HEK293T (cell line): ENCODE data around the gene CCSER1.

Experiments
- ARNT ChIP-seq: fragments of 450-650 bp; IDR thresholded peaks from 2 replicates; pipeline ENCODE4 v1.6.1; 2017; ENCODE audit warnings: mild to moderate bottlenecking
- BHLHE40 ChIP-seq: fragments of 450-650 bp; IDR thresholded peaks from 2 replicates; pipeline ENCODE4 v1.6.1; 2016; ENCODE audit warnings: mild to moderate bottlenecking, moderate library complexity, borderline replicate concordance
- CTBP1 ChIP-seq: fragments of 450-650 bp; IDR thresholded peaks from 2 replicates; pipeline ENCODE4 v1.6.1; 2016; ENCODE audit warnings: borderline replicate concordance
- ELF4 ChIP-seq: fragments of 450-650 bp; IDR thresholded peaks from 2 replicates; pipeline ENCODE4 v1.6.1; 2017; ENCODE audit warnings: antibody characterized with exemption
- FOXA1 ChIP-seq: fragments of 450-650 bp; IDR thresholded peaks from 2 replicates; pipeline ENCODE4 v1.6.1; 2016; ENCODE audit warnings: mild to moderate bottlenecking
- FOXK2 ChIP-seq: fragments of 450-650 bp; IDR thresholded peaks from 2 replicates; pipeline ENCODE4 v1.6.1; 2016; ENCODE audit warnings: mild to moderate bottlenecking
- FOXM1 ChIP-seq: fragments of 450-650 bp; IDR thresholded peaks from 2 replicates; pipeline ENCODE4 v1.6.1; 2017; ENCODE audit warnings: mild to moderate bottlenecking, borderline replicate concordance
- LEF1 ChIP-seq: fragments of 450-650 bp; IDR thresholded peaks from 2 replicates; pipeline ENCODE4 v1.6.1; 2017; ENCODE audit warnings: mild to moderate bottlenecking, borderline replicate concordance
- SP1 ChIP-seq: fragments of 450-650 bp; IDR thresholded peaks from 2 replicates; pipeline ENCODE4 v1.6.1; 2017
- ZNF384 ChIP-seq: fragments of 450-650 bp; IDR thresholded peaks from 2 replicates; pipeline ENCODE4 v1.6.1; 2016
- TF ChIP-seq, protein P1 (sequence below): fragments of 450-650 bp; IDR thresholded peaks from 2 replicates; pipeline ENCODE4 v1.6.1; 2016

DNA sequence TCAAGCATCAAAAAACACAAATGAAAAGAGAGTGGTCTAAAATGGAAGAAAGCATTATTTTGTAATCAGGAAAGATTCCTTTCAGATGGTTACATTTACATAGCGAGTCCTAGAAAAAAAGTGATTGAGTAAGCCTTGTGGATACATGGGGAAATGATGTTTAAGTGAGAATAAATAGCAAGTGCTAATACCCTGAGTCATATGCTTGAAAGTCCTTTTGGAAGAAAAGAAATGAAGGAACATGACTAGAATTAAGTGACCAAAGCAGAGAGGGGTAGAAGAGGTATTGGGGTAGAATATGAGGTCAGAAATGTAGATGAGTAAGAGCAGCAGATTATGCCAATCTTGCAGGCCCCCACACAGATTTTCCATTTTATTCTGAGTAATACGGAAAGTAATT, 1361.8 kb downstream of the CCSER1 start:
- TF ChIP-seq FOXM1 (no peak), FOXA1 (no peak), SP1 (no peak), CTBP1 (no peak), ARNT (no peak), BHLHE40 (no peak), ZNF384 (no peak), FOXK2 (no peak), ELF4 (no peak), LEF1 (no peak)
- TF ChIP-seq, protein P1, sequence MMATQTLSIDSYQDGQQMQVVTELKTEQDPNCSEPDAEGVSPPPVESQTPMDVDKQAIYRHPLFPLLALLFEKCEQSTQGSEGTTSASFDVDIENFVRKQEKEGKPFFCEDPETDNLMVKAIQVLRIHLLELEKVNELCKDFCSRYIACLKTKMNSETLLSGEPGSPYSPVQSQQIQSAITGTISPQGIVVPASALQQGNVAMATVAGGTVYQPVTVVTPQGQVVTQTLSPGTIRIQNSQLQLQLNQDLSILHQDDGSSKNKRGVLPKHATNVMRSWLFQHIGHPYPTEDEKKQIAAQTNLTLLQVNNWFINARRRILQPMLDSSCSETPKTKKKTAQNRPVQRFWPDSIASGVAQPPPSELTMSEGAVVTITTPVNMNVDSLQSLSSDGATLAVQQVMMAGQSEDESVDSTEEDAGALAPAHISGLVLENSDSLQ = no peak
